Liver (tissue), 10 donors: ENCODE data around the gene SAC3D1. TPM values are rescaled to one million over a fixed set of nuclear protein-coding genes. Genes with fewer than 3 reads are reported as not detected.

Source experiments
- DNase-seq: peaks from one replicate; pipeline ENCODE4 v3.0.0-alpha.2; 2017; ENCODE audit warnings: low spot score
- H3K27ac ChIP-seq, 2 donors: one replicate each; pipeline ENCODE4 v1.7.0; 2013; ENCODE audit warnings: inconsistent platforms in 2 of 2, low read length in 2 of 2, control low read depth in 1 of 2, low read depth in 1 of 2, mild to moderate bottlenecking in 1 of 2
- H3K27me3 ChIP-seq, 4 donors: one replicate each; pipeline versions ENCODE4 v1.6.1 to v1.7.0; 2013; ENCODE audit warnings: low read length in 3 of 4, inconsistent platforms in 1 of 4, mild to moderate bottlenecking in 1 of 4, moderate library complexity in 1 of 4; ENCODE audit not compliant: control insufficient read depth in 4 of 4, insufficient read depth in 4 of 4
- H3K36me3 ChIP-seq, 4 donors: one replicate each; pipeline versions ENCODE4 v1.6.1 to v1.7.0; 2013; ENCODE audit warnings: low read length in 3 of 4, mild to moderate bottlenecking in 3 of 4, low read depth in 1 of 4, moderate library complexity in 1 of 4; ENCODE audit not compliant: control insufficient read depth in 4 of 4, insufficient read depth in 3 of 4
- H3K4me1 ChIP-seq, 4 donors: one replicate each; pipeline versions ENCODE4 v1.6.1 to v1.7.0; 2013; ENCODE audit warnings: low read length in 3 of 4, mild to moderate bottlenecking in 3 of 4, moderate library complexity in 1 of 4; ENCODE audit not compliant: control insufficient read depth in 4 of 4, insufficient read depth in 4 of 4
- H3K4me3 ChIP-seq, 3 donors: one replicate each; pipeline versions ENCODE4 v1.6.1 to v1.7.0; 2013; ENCODE audit warnings: low read length in 3 of 3, control low read depth in 1 of 3, low read depth in 1 of 3, mild to moderate bottlenecking in 1 of 3
- H3K9ac ChIP-seq, 2 donors: one replicate each; pipeline ENCODE4 v1.7.0; 2013; ENCODE audit warnings: low read length in 2 of 2, mild to moderate bottlenecking in 2 of 2, moderate library complexity in 2 of 2, control low read depth in 1 of 2, low read depth in 1 of 2
- H3K9me3 ChIP-seq, 4 donors: one replicate each; pipeline versions ENCODE4 v1.6.1 to v1.7.0; 2013; ENCODE audit warnings: low read length in 3 of 4; ENCODE audit not compliant: control insufficient read depth in 4 of 4
- HNF4A ChIP-seq, 2 donors: conservative IDR thresholded peaks; 2 replicates each; pipeline ENCODE4 v1.6.1; 2016; ENCODE audit warnings: antibody characterized with exemption in 2 of 2, mild to moderate bottlenecking in 2 of 2
- HNF4G ChIP-seq: IDR thresholded peaks from 2 replicates; pipeline ENCODE4 v1.6.1; 2016; ENCODE audit warnings: antibody characterized with exemption
- NR2F2 ChIP-seq: IDR thresholded peaks from 2 replicates; pipeline ENCODE4 v1.6.1; 2016; ENCODE audit warnings: antibody characterized with exemption
- RAD21 ChIP-seq, 2 donors: IDR thresholded peaks; 2 replicates each; pipeline ENCODE4 v1.6.1; 2016; ENCODE audit warnings: antibody characterized with exemption in 2 of 2, mild to moderate bottlenecking in 2 of 2
- SP1 ChIP-seq: IDR thresholded peaks from 2 replicates; pipeline ENCODE4 v1.6.1; 2018; ENCODE audit warnings: antibody characterized with exemption, mild to moderate bottlenecking
- YY1 ChIP-seq: IDR thresholded peaks from 2 replicates; pipeline ENCODE4 v1.6.1; 2016; ENCODE audit warnings: antibody characterized with exemption, mild to moderate bottlenecking
- WGBS: extraction: QIAGEN DNeasy Blood & Tissue Kit; methylation state at CpG from one replicate; pipeline ENCODE4 v1.1.7; 2013; 5-methylcytosine and 5-hydroxymethylcytosine counted together
- polyA plus RNA-seq, 2 donors: library from polyadenylated mRNA; stranded (reverse) in 1 of 2; unstranded in 1 of 2; fragments of 200-250 nt in 1 of 2; fragments of >200 nt in 1 of 2; fragmentation: Nextera tagmentation in 1 of 2; extraction: Ambion mirVana in 1 of 2; gene quantifications; one replicate each; pipeline versions ENCODE4 v1.2.1 to v1.2.3, GENCODE V29; 2013 to 2015
- small RNA-seq: library from RNA; depleted of rRNA; stranded (forward); fragments of <200 nt; gene quantifications from one replicate; pipeline ENCODE3, GENCODE V24; 2014
- total RNA-seq, 2 donors: library from RNA; depleted of rRNA; stranded (reverse); fragments of >200 nt; gene quantifications; one replicate each; pipeline ENCODE4 v1.2.3, GENCODE V29; 2014
- TF ChIP-seq, protein P1 (sequence below): fragments of 150-350 bp; IDR thresholded peaks from 2 replicates; pipeline ENCODE4 v1.5.1; 2017; ENCODE audit warnings: improper control_type of control experiment, low read depth, low read length; ENCODE audit not compliant: missing input control
- donor health status: healthy.
- donor health status: healthy.
- donor health status: healthy.
- donor health status: healthy.
- donor health status: healthy.

The SAC3D1 gene
- total and polyA plus RNA-seq, 4 donors: 3.8 to 7.9 (median 6.8) TPM

DNA sequence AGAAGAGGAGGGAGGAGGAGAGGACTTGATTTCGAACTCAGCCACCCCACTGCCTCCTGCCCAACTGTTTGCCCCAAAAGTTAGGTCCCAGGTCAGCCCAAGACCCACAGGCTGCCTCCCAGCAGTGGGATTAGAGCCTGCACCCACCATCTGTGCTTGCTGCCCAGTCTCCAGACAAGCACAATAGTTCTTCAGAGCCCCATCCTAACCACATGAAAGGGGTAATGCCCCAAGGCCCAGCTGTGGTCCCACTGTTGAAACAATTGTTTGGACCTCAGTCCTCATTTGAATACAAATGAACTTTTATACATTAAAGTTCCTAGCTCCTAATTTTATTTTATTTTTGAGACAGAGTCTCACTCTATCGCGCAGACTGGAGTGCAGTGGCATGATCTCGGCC is 49.6 kb downstream of the SAC3D1 start:
- no peak for DNase-seq
- Histone ChIP-seq H3K27ac (no peak overlapping the region), H3K4me3 (no peak overlapping the region), H3K36me3 (peaks cover 5 to 37% (median 12%) of the 10 kb centered on the region in 4 donors), H3K9ac (no peak overlapping the region), H3K9me3 (no peaks in the 10 kb centered on the region), H3K27me3 (no peaks in the 10 kb centered on the region), H3K4me1 (peaks cover 0 to 4% (median 2%) of the 10 kb centered on the region in 4 donors)
- 98% methylated on average over 4 of the region's 4 CpGs for WGBS
- no peak for TF ChIP-seq NR2F2
- TF ChIP-seq HNF4A (conservative IDR thresholded peaks at IDR 0.05): no peak
- no peak for TF ChIP-seq SP1
- TF ChIP-seq HNF4G: no peak
- TF ChIP-seq RAD21 (IDR thresholded peaks at IDR 0.05): no peak
- TF ChIP-seq YY1: no peak
- TF ChIP-seq, protein P1, sequence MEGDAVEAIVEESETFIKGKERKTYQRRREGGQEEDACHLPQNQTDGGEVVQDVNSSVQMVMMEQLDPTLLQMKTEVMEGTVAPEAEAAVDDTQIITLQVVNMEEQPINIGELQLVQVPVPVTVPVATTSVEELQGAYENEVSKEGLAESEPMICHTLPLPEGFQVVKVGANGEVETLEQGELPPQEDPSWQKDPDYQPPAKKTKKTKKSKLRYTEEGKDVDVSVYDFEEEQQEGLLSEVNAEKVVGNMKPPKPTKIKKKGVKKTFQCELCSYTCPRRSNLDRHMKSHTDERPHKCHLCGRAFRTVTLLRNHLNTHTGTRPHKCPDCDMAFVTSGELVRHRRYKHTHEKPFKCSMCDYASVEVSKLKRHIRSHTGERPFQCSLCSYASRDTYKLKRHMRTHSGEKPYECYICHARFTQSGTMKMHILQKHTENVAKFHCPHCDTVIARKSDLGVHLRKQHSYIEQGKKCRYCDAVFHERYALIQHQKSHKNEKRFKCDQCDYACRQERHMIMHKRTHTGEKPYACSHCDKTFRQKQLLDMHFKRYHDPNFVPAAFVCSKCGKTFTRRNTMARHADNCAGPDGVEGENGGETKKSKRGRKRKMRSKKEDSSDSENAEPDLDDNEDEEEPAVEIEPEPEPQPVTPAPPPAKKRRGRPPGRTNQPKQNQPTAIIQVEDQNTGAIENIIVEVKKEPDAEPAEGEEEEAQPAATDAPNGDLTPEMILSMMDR: no peak

Small RNA genes within 50 kb of the gene (small RNA-seq; reads per million reads assigned to genes)
- gene MIR6879 (not detected), gene SNX15 (not detected)

Other genes with a start within 250 kb of the SAC3D1 start
- gene MAP4K2, start 238.0 kb upstream of the SAC3D1 start, total RNA-seq: 1 to 10 TPM; 4.6 to 6.9 TPM
- 1 to 10 TPM; 2.1 to 2.3 TPM for gene MAP4K2, start 238.0 kb upstream of the SAC3D1 start, polyA plus RNA-seq
- 10 to 100 TPM; 12.1 to 15.1 TPM for gene MEN1, start 230.7 kb upstream of the SAC3D1 start, total RNA-seq
- gene MEN1, start 230.7 kb upstream of the SAC3D1 start, polyA plus RNA-seq: 10 to 100 TPM in 1 of 2 donors, 1 to 10 TPM in 1; 9.0 to 14.7 TPM
- gene CDC42BPG, start 196.6 kb upstream of the SAC3D1 start, total RNA-seq: 1 to 10 TPM in 1 of 2 donors, under 1 TPM in 1; 0.75 to 1.2 TPM
- under 1 TPM; 0.18 to 0.40 TPM for gene CDC42BPG, start 196.6 kb upstream of the SAC3D1 start, polyA plus RNA-seq
- gene EHD1, start 162.6 kb upstream of the SAC3D1 start, total RNA-seq: 10 to 100 TPM; 27.3 to 36.4 TPM
- gene EHD1, start 162.6 kb upstream of the SAC3D1 start, polyA plus RNA-seq: 10 to 100 TPM in 1 of 2 donors, 1 to 10 TPM in 1; 8.3 to 11.1 TPM
- gene ATG2A, start 124.0 kb upstream of the SAC3D1 start, total RNA-seq: 10 to 100 TPM; 18.3 to 27.8 TPM
- 10 to 100 TPM; 15.6 to 34.1 TPM for gene ATG2A, start 124.0 kb upstream of the SAC3D1 start, polyA plus RNA-seq
- gene PPP2R5B, start 116.5 kb upstream of the SAC3D1 start, total RNA-seq: 1 to 10 TPM; 5.3 to 6.6 TPM
- gene PPP2R5B, start 116.5 kb upstream of the SAC3D1 start, polyA plus RNA-seq: 1 to 10 TPM; 2.9 to 4.9 TPM
- not detected for gene GPHA2, start 105.3 kb upstream of the SAC3D1 start, total RNA-seq
- not detected for gene GPHA2, start 105.3 kb upstream of the SAC3D1 start, polyA plus RNA-seq
- not detected for gene MAJIN, start 69.1 kb upstream of the SAC3D1 start, total RNA-seq
- under 1 TPM; 0.09 to 0.31 TPM for gene MAJIN, start 69.1 kb upstream of the SAC3D1 start, polyA plus RNA-seq
- 1 to 10 TPM in 1 of 2 donors, under 1 TPM in 1; 0.51 to 1.2 TPM for gene BATF2, start 44.2 kb upstream of the SAC3D1 start, total RNA-seq
- 1 to 10 TPM; 1.6 to 3.2 TPM for gene BATF2, start 44.2 kb upstream of the SAC3D1 start, polyA plus RNA-seq
- 10 to 100 TPM; 10.8 to 17.1 TPM for gene ARL2, start 27.1 kb upstream of the SAC3D1 start, total RNA-seq
- 10 to 100 TPM; 12.9 to 19.5 TPM for gene ARL2, start 27.1 kb upstream of the SAC3D1 start, polyA plus RNA-seq
- 1 to 10 TPM; 4.5 to 7.2 TPM for gene SNX15, start 13.8 kb upstream of the SAC3D1 start, total RNA-seq
- 1 to 10 TPM; 4.8 to 6.7 TPM for gene SNX15, start 13.8 kb upstream of the SAC3D1 start, polyA plus RNA-seq
- 1 to 10 TPM; 1.2 to 2.1 TPM for gene NAALADL1, start 17.3 kb downstream of the SAC3D1 start, total RNA-seq
- 1 to 10 TPM; 1.6 to 1.7 TPM for gene NAALADL1, start 17.3 kb downstream of the SAC3D1 start, polyA plus RNA-seq
- gene CDCA5, start 42.8 kb downstream of the SAC3D1 start, total RNA-seq: 10 to 100 TPM in 1 of 2 donors, under 1 TPM in 1; 0.17 to 12.0 TPM
- gene CDCA5, start 42.8 kb downstream of the SAC3D1 start, polyA plus RNA-seq: 1 to 10 TPM in 1 of 2 donors, under 1 TPM in 1; 0.72 to 2.7 TPM
- 10 to 100 TPM; 12.3 to 14.4 TPM for gene ZFPL1, start 43.0 kb downstream of the SAC3D1 start, total RNA-seq
- gene ZFPL1, start 43.0 kb downstream of the SAC3D1 start, polyA plus RNA-seq: 10 to 100 TPM; 18.1 to 19.2 TPM
- 100 to 1,000 TPM; 102 to 158 TPM for gene VPS51, start 55.0 kb downstream of the SAC3D1 start, total RNA-seq
- gene VPS51, start 55.0 kb downstream of the SAC3D1 start, polyA plus RNA-seq: 10 to 100 TPM; 33.2 to 66.0 TPM
- 100 to 1,000 TPM in 1 of 2 donors, 10 to 100 TPM in 1; 69.4 to 337 TPM for gene TM7SF2, start 70.7 kb downstream of the SAC3D1 start, total RNA-seq
- 100 to 1,000 TPM in 1 of 2 donors, 10 to 100 TPM in 1; 39.0 to 109 TPM for gene TM7SF2, start 70.7 kb downstream of the SAC3D1 start, polyA plus RNA-seq
- gene ZNHIT2, start 76.5 kb downstream of the SAC3D1 start, total RNA-seq: 1 to 10 TPM; 2.2 to 4.9 TPM
- gene ZNHIT2, start 76.5 kb downstream of the SAC3D1 start, polyA plus RNA-seq: 10 to 100 TPM in 1 of 2 donors, 1 to 10 TPM in 1; 7.4 to 13.9 TPM
- gene FAU, start 80.9 kb downstream of the SAC3D1 start, total RNA-seq: 100 to 1,000 TPM; 199 to 332 TPM
- 100 to 1,000 TPM; 393 to 535 TPM for gene FAU, start 80.9 kb downstream of the SAC3D1 start, polyA plus RNA-seq
- 10 to 100 TPM; 31.7 to 39.2 TPM for gene MRPL49, start 81.1 kb downstream of the SAC3D1 start, total RNA-seq
- 10 to 100 TPM; 31.1 to 47.2 TPM for gene MRPL49, start 81.1 kb downstream of the SAC3D1 start, polyA plus RNA-seq
- gene SYVN1, start 93.3 kb downstream of the SAC3D1 start, total RNA-seq: 100 to 1,000 TPM in 1 of 2 donors, 10 to 100 TPM in 1; 19.9 to 210 TPM
- gene SYVN1, start 93.3 kb downstream of the SAC3D1 start, polyA plus RNA-seq: 10 to 100 TPM; 41.1 to 72.1 TPM
- under 1 TPM in 1 of 2 donors, not detected in 1; 0.08 TPM for gene SPDYC, start 129.0 kb downstream of the SAC3D1 start, total RNA-seq
- gene SPDYC, start 129.0 kb downstream of the SAC3D1 start, polyA plus RNA-seq: 1 to 10 TPM in 1 of 2 donors, under 1 TPM in 1; 0.52 to 1.1 TPM
- gene CAPN1, start 140.7 kb downstream of the SAC3D1 start, total RNA-seq: 100 to 1,000 TPM in 1 of 2 donors, 10 to 100 TPM in 1; 81.7 to 183 TPM
- gene CAPN1, start 140.7 kb downstream of the SAC3D1 start, polyA plus RNA-seq: 10 to 100 TPM; 39.6 to 48.4 TPM
- 1 to 10 TPM; 4.9 to 6.1 TPM for gene POLA2, start 220.8 kb downstream of the SAC3D1 start, total RNA-seq
- gene POLA2, start 220.8 kb downstream of the SAC3D1 start, polyA plus RNA-seq: 1 to 10 TPM; 1.5 TPM